HCT116 (cell line): Measurements from ENCODE around the gene TEX26. TPM values are rescaled to one million over a fixed set of nuclear protein-coding genes. Genes with fewer than 3 reads are reported as not detected.

Experiments used
- ATAC-seq: fragments of 200-7000 bp; cut with Tn5 transposase; 2 replicates; pipeline ENCODE4 v1.9.1; 2020; ENCODE audit warnings: mild to moderate bottlenecking, moderate library complexity
- BruUV-seq: library from RNA; stranded (reverse); fragments of 400-500 nt; replicated peaks from 2 replicates; lab custom pipeline; 2021; lab: Mats Ljungman, UMichigan
- CTCF ChIA-PET: fragments of 300-600 bp; sonication (Branson Sonifier 250); formaldehyde crosslinking; loops from one replicate; lab custom pipeline; 2021; ENCODE audit warnings: antibody characterized with exemption; lab: Charles Lee
- POLR2A ChIA-PET: fragments of 300-600, 350-600 bp; sonication (Branson Sonifier 250); formaldehyde crosslinking; loops from one replicate; lab custom pipeline; 2021; ENCODE audit warnings: antibody characterized with exemption; lab: Charles Lee
- RAD21 ChIA-PET, 2 experiments: fragments of 300-600 bp; sonication (Branson Sonifier 250); formaldehyde crosslinking; loops; one replicate each; lab custom pipeline; 2023; ENCODE audit warnings: low total read pairs in 2 of 2; ENCODE audit not compliant: uncharacterized antibody in 2 of 2, unreplicated experiment in 2 of 2, low non-redundant PET in 1 of 2; lab: Charles Lee
- DNase-seq: peaks from one replicate; pipeline ENCODE4 v3.0.0-alpha.2; 2010; ENCODE audit warnings: low read depth, low spot score
- H2AFZ ChIP-seq: fragments of 200-600 bp; shearing (Covaris generic), sonication (generic); 2 replicates; pipeline ENCODE4 v1.6.1; 2017; ENCODE audit warnings: low read depth, mixed run types, mixed read lengths, antibody characterized with exemption, low read length; ENCODE audit not compliant: poor library complexity, severe bottlenecking
- H3K27ac ChIP-seq: 2 replicates; pipeline ENCODE4 v1.5.1; 2012; ENCODE audit warnings: low read depth, low read length
- H3K27me3 ChIP-seq: fragments of 200-600 bp; sonication (generic); 2 replicates; pipeline ENCODE4 v1.6.1; 2016; ENCODE audit warnings: mixed run types, low read length, mixed read lengths; ENCODE audit not compliant: insufficient read depth
- H3K36me3 ChIP-seq, 2 experiments: fragments of 200-500 bp in 1 of 2; fragments of 200-600 bp in 1 of 2; sonication (Bioruptor generic) in 1 of 2; sonication (generic) in 1 of 2; 2 replicates each; pipeline versions ENCODE4 v1.5.1 to v1.6.1; 2014 to 2016; ENCODE audit warnings: low read length in 2 of 2, inconsistent platforms in 1 of 2, mixed read lengths in 1 of 2, mixed run types in 1 of 2; ENCODE audit not compliant: insufficient read depth in 2 of 2, control insufficient read depth in 1 of 2
- H3K4me1 ChIP-seq, 2 experiments: fragments of 200-600 bp in 1 of 2; sonication (generic) in 1 of 2; 2 replicates each; pipeline versions ENCODE4 v1.5.1 to v1.6.1; 2012 to 2017; ENCODE audit warnings: low read length in 2 of 2, inconsistent platforms in 1 of 2, mild to moderate bottlenecking in 1 of 2, mixed read lengths in 1 of 2, mixed run types in 1 of 2, moderate library complexity in 1 of 2; ENCODE audit not compliant: insufficient read depth in 2 of 2, control insufficient read depth in 1 of 2
- H3K4me2 ChIP-seq: fragments of 200-600 bp; sonication (generic); 2 replicates; pipeline ENCODE4 v1.6.1; 2017; ENCODE audit warnings: mixed run types, low read length, mixed read lengths
- H3K4me3 ChIP-seq, 2 experiments: fragments of 200-600 bp in 1 of 2; sonication (generic) in 1 of 2; replicated peaks in 1 of 2; 2 replicates each; pipeline ENCODE4 v1.5.1; 2011 to 2016; ENCODE audit warnings: low read length in 2 of 2, control low read depth in 1 of 2, low read depth in 1 of 2, mild to moderate bottlenecking in 1 of 2, mixed read lengths in 1 of 2, mixed run types in 1 of 2
- H3K79me2 ChIP-seq: fragments of 200-600 bp; sonication (generic); 2 replicates; pipeline ENCODE4 v1.6.1; 2017; ENCODE audit warnings: mild to moderate bottlenecking, mixed run types, low read length, moderate library complexity, mixed read lengths; ENCODE audit not compliant: insufficient read depth
- H3K9ac ChIP-seq: fragments of 200-600 bp; sonication (generic); 2 replicates; pipeline ENCODE4 v1.6.1; 2016; ENCODE audit warnings: low read length, mixed read lengths
- H3K9me2 ChIP-seq: fragments of 200-600 bp; sonication (generic), shearing (Covaris generic); 2 replicates; pipeline ENCODE4 v1.6.1; 2017; ENCODE audit warnings: mixed run types, mild to moderate bottlenecking, moderate library complexity; ENCODE audit not compliant: insufficient read depth
- H3K9me3 ChIP-seq, 2 experiments: fragments of 200-500 bp in 1 of 2; fragments of 200-600 bp in 1 of 2; sonication (Bioruptor generic) in 1 of 2; sonication (generic) in 1 of 2; 2 replicates each; pipeline ENCODE4 v1.6.1; 2014 to 2017; ENCODE audit warnings: low read length in 2 of 2, mixed read lengths in 2 of 2, inconsistent platforms in 1 of 2, low read depth in 1 of 2, mild to moderate bottlenecking in 1 of 2, mixed run types in 1 of 2, moderate library complexity in 1 of 2; ENCODE audit not compliant: control insufficient read depth in 1 of 2, insufficient read depth in 1 of 2
- H4K20me1 ChIP-seq: fragments of 200-600 bp; sonication (generic), shearing (Covaris generic); 2 replicates; pipeline ENCODE4 v1.6.1; 2017; ENCODE audit warnings: mixed run types, mild to moderate bottlenecking, moderate library complexity; ENCODE audit not compliant: insufficient read depth
- CBX3 ChIP-seq: IDR thresholded peaks from 2 replicates; pipeline ENCODE4 v1.6.1; 2012; ENCODE audit warnings: low read depth
- CEBPB ChIP-seq: IDR thresholded peaks from 2 replicates; pipeline ENCODE4 v1.6.1; 2012; ENCODE audit warnings: low read depth
- ELF1 ChIP-seq: IDR thresholded peaks from 2 replicates; pipeline ENCODE4 v1.6.1; 2012; ENCODE audit warnings: low read depth, borderline replicate concordance
- EZH2phosphoT487 ChIP-seq: fragments of 200-600 bp; IDR thresholded peaks from 2 replicates; pipeline ENCODE4 v1.6.1; 2018; ENCODE audit warnings: antibody characterized with exemption, borderline replicate concordance
- POLR2A ChIP-seq: IDR thresholded peaks from 2 replicates; pipeline ENCODE4 v1.7.0; 2011; ENCODE audit warnings: borderline replicate concordance; ENCODE audit not compliant: insufficient read depth, insufficient read length; ENCODE audit errors: extremely low read depth
- POLR2AphosphoS5 ChIP-seq: IDR thresholded peaks from 2 replicates; pipeline ENCODE4 v1.6.1; 2011; ENCODE audit warnings: mild to moderate bottlenecking, low read depth, low read length, moderate library complexity
- RAD21 ChIP-seq: IDR thresholded peaks from 2 replicates; pipeline ENCODE4 v1.6.1; 2012; ENCODE audit warnings: low read depth, mild to moderate bottlenecking
- SIN3A ChIP-seq: IDR thresholded peaks from 2 replicates; pipeline ENCODE4 v1.6.1; 2012; ENCODE audit warnings: low read depth
- SRF ChIP-seq: IDR thresholded peaks from 2 replicates; pipeline ENCODE4 v1.6.1; 2012; ENCODE audit warnings: low read depth
- TCF7L2 ChIP-seq: IDR thresholded peaks from 2 replicates; pipeline ENCODE4 v1.7.0; 2011; ENCODE audit warnings: borderline replicate concordance, inconsistent platforms; ENCODE audit not compliant: insufficient read depth, insufficient read length; ENCODE audit errors: extremely low read depth
- YY1 ChIP-seq: IDR thresholded peaks from 2 replicates; pipeline ENCODE4 v1.6.1; 2011; ENCODE audit warnings: low read length, low read depth, moderate library complexity, mild to moderate bottlenecking; ENCODE audit not compliant: insufficient replicate concordance; ENCODE audit errors: extremely low read depth
- ZFX ChIP-seq: fragments of 450-650 bp; IDR thresholded peaks from 2 replicates; pipeline ENCODE4 v1.6.1; 2017
- ZNF274 ChIP-seq: fragments of 200-500 bp; sonication (Bioruptor generic); IDR thresholded peaks from 2 replicates; pipeline ENCODE4 v1.6.1; 2014; ENCODE audit warnings: mild to moderate bottlenecking, low read depth, low read length, inconsistent platforms
- intact Hi-C: fragments of 100-400 bp; cut with micrococcal nuclease; formaldehyde crosslinking; loops from 2 replicates; pipeline ENCODE4 v1.10.0; 2022
- total RNA-seq: library from RNA; stranded (reverse); gene quantifications from one replicate; pipeline ENCODE4 v1.2.1, GENCODE V29; 2021; ENCODE audit not compliant: unreplicated experiment
- TF ChIP-seq, protein P1 (sequence below): IDR thresholded peaks from 2 replicates; pipeline ENCODE4 v1.6.1; 2012
- TF ChIP-seq, protein P2 (sequence below): IDR thresholded peaks from 2 replicates; pipeline ENCODE4 v1.6.1; 2012
- TF ChIP-seq, protein P3 (sequence below): IDR thresholded peaks from 2 replicates; pipeline ENCODE4 v1.6.1; 2012; ENCODE audit warnings: low read depth

Gene TEX26
- total RNA-seq, 1 experiment from 2014 or later: not detected

DNA sequence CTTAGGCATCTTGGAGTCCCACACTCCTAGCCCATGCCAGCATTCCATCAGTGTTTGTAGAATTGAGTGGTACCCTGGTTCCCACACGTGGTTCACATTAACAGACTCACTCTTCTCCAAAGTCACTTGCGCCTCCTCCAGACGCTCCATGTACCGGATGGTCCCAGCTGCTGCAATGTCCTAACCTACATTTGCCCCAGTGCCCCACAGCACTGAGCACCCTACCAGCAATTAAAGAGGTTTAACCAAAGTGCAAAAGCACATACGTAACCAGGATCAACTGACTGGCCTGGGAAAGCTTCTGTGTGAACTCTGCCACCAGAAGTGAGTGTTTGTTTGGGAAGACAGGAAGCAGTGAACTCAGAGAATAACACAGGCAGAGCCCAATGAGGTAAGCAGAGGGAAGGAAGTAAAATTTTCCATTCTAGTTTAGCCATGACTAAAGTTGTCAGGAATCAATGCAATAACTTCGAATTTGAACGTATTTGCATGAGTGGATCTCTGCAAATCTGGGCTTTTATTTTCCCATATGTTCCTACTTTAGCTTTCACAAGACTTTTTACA is 33.7 kb upstream of the TEX26 start:
- Histone ChIP-seq H3K4me2 (no peak overlapping the region), H3K27ac (no peak overlapping the region), H3K9me3 (no peaks in the 10 kb centered on the region), H4K20me1 (no peaks in the 10 kb centered on the region), H3K27me3 (peaks cover 28% of the 10 kb centered on the region), H3K4me1 (no peaks in the 10 kb centered on the region), H2AFZ (no peak overlapping the region), H3K9me2 (no peaks in the 10 kb centered on the region), H3K4me3 (no peak overlapping the region), H3K79me2 (no peaks in the 10 kb centered on the region), H3K9ac (no peak overlapping the region), H3K36me3 (no peaks in the 10 kb centered on the region)
- no peak for TF ChIP-seq POLR2AphosphoS5
- TF ChIP-seq, protein P1, sequence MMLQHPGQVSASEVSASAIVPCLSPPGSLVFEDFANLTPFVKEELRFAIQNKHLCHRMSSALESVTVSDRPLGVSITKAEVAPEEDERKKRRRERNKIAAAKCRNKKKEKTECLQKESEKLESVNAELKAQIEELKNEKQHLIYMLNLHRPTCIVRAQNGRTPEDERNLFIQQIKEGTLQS: no peak
- intact Hi-C loops: no loop called here
- DNase-seq: no peak
- ChIA-PET POLR2A (no interaction called here), CTCF (no interaction called here), RAD21 (no interaction called here)
- no TSS peak for BruUV-seq
- ATAC-seq: no peak

DNA sequence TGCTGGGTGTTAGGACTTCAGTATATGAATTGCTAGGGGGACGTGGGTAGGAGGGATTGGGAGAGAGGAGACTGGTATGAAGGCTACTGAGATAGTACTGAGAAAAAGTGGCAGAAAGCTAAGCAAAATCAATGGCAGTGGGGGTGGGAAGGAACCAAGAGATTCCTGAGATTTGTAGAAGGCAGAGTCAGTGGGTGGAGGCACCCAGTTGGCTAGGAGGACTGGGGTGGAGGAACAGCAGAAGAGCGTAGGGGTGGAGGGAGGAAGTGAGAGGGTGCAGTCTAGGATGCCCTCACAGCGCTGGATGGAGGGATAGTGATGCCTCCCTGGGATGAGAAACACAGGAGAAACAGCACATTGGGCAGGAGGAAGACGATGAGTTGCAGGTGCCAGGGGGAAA is 32.0 kb upstream of the TEX26 start:
- no peak overlapping the region for H3K9ac ChIP-seq
- H3K4me1 ChIP-seq: no peaks in the 10 kb centered on the region
- H3K4me2 ChIP-seq: no peak overlapping the region
- BruUV-seq: no TSS peak
- H4K20me1 ChIP-seq: no peaks in the 10 kb centered on the region
- H3K9me3 ChIP-seq: no peaks in the 10 kb centered on the region
- no peak overlapping the region for H3K27ac ChIP-seq
- no peaks in the 10 kb centered on the region for H3K36me3 ChIP-seq
- DNase-seq (no peak), ATAC-seq (no peak)
- no peaks in the 10 kb centered on the region for H3K9me2 ChIP-seq
- no peak overlapping the region for H3K4me3 ChIP-seq
- H2AFZ ChIP-seq: no peak overlapping the region
- no peak for TF ChIP-seq RAD21
- TF ChIP-seq POLR2AphosphoS5: no peak
- TF ChIP-seq ELF1: no peak
- no peak for TF ChIP-seq CEBPB
- no peak for TF ChIP-seq CBX3
- TF ChIP-seq, protein P2, sequence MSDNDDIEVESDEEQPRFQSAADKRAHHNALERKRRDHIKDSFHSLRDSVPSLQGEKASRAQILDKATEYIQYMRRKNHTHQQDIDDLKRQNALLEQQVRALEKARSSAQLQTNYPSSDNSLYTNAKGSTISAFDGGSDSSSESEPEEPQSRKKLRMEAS: no peak
- no peak for TF ChIP-seq ZNF274
- no peak for TF ChIP-seq ZFX
- TF ChIP-seq TCF7L2: no peak
- no peak for TF ChIP-seq SIN3A
- TF ChIP-seq SRF: no peak
- TF ChIP-seq EZH2phosphoT487: no peak
- no peak for TF ChIP-seq POLR2A
- TF ChIP-seq, protein P3, sequence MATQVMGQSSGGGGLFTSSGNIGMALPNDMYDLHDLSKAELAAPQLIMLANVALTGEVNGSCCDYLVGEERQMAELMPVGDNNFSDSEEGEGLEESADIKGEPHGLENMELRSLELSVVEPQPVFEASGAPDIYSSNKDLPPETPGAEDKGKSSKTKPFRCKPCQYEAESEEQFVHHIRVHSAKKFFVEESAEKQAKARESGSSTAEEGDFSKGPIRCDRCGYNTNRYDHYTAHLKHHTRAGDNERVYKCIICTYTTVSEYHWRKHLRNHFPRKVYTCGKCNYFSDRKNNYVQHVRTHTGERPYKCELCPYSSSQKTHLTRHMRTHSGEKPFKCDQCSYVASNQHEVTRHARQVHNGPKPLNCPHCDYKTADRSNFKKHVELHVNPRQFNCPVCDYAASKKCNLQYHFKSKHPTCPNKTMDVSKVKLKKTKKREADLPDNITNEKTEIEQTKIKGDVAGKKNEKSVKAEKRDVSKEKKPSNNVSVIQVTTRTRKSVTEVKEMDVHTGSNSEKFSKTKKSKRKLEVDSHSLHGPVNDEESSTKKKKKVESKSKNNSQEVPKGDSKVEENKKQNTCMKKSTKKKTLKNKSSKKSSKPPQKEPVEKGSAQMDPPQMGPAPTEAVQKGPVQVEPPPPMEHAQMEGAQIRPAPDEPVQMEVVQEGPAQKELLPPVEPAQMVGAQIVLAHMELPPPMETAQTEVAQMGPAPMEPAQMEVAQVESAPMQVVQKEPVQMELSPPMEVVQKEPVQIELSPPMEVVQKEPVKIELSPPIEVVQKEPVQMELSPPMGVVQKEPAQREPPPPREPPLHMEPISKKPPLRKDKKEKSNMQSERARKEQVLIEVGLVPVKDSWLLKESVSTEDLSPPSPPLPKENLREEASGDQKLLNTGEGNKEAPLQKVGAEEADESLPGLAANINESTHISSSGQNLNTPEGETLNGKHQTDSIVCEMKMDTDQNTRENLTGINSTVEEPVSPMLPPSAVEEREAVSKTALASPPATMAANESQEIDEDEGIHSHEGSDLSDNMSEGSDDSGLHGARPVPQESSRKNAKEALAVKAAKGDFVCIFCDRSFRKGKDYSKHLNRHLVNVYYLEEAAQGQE: no peak
- TF ChIP-seq YY1: no peak
- peaks cover 42% of the 10 kb centered on the region for H3K27me3 ChIP-seq
- no peaks in the 10 kb centered on the region for H3K79me2 ChIP-seq
- ChIA-PET POLR2A (no interaction called here), CTCF (interaction anchor here (3.3 kb wide), 1 partner anchor 8 kb away, joined by 10 read pairs; no protein-coding TSS in a partner anchor), RAD21 (no interaction called here)
- intact Hi-C loops: no loop called here
